ENCODE measurements around the gene KHDRBS2. TPM values are rescaled to one million over a fixed set of nuclear protein-coding genes. Genes with fewer than 3 reads are reported as not detected.

Gene KHDRBS2
- total RNA-seq, 1 donor from 2014 or later: 14.0 TPM

DNA sequence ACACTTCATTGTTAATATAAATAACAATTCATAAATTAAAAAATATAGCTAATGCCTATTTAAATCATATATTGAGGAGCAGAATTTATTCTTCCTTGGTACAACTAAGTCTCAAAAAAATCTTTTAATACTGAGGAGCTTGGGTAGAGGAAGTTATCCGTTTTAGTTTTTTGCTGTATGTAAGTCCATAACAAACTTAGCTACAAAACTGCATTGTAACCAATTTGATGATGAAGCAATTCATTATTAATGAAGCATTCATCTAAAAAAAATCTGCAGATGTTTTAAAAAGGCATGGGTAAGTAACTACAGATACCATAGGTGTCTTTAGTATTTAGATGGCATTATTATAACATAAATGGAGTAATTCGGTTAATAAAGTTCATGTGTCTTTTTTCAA lies 1.3 kb downstream of the KHDRBS2 start:
- no peak overlapping the region for H2AFZ ChIP-seq (replicated peaks)
- TF ChIP-seq EZH2 (IDR thresholded peaks at IDR 0.05): no peak
- no peak for TF ChIP-seq CTCF (IDR thresholded peaks at IDR 0.05)
- TF ChIP-seq EZH2phosphoT487 (IDR thresholded peaks at IDR 0.05): no peak
- peak overlapping the region; percentile 61 for H3K4me3 ChIP-seq
- DNase-seq (ENCODE audit: low spot score): no peak
- no peaks in the 10 kb centered on the region for H3K9me3 Mint-ChIP-seq
- H3K36me3 ChIP-seq: no peaks in the 10 kb centered on the region
- H4K20me1 ChIP-seq (ENCODE audit: low read depth): no peaks in the 10 kb centered on the region
- no peaks in the 10 kb centered on the region for H3K9me3 ChIP-seq (ENCODE audit: low read depth)
- peak overlapping the region; percentile 93 for H3K4me3 Mint-ChIP-seq
- H3K4me2 ChIP-seq: peak overlapping the region; percentile 88
- H3K36me3 Mint-ChIP-seq: no peaks in the 10 kb centered on the region
- no peak overlapping the region for H3K27ac Mint-ChIP-seq
- peak overlapping the region; percentile 16 for H3K9ac ChIP-seq
- peaks cover 18% of the 10 kb centered on the region for H3K4me1 ChIP-seq
- peaks cover 17% of the 10 kb centered on the region for H3K4me1 Mint-ChIP-seq
- H3K27me3 Mint-ChIP-seq (ENCODE audit: insufficient read depth, low read depth): peaks cover 8% of the 10 kb centered on the region
- no peaks in the 10 kb centered on the region for H3F3A ChIP-seq (ENCODE audit: low read depth)
- peaks cover 36% of the 10 kb centered on the region for H3K27me3 ChIP-seq
- no peak overlapping the region for H3K27ac ChIP-seq
- peaks cover 49% of the 10 kb centered on the region for H3K79me2 ChIP-seq (ENCODE audit: low read depth)

DNA sequence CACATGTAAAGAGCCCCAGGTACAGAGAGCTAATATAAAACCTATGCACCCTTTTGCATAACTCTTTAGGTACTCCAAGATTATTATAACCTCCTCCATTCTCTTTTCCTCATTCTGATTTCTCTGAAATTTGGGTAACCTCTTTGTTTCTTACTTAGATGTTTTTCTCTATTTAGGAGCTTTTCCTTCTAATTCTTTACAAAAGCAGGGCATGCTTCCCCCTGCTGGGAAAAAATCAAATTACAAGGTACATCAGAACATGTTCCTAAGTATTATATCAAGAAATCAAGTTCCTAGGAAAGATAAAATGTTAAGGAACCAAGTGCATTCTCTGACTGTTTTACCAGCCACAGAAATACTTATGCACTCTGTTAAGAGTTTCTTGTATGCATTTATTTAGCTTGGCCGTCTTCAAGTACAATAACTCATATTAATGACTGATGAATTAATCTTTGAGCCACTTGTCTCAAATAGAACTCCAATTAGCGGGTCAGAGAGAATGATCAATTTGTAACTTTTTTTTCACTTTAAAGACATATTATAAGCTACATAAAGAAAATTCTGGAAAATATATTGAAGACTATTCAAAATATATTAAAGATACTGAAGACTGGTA lies 2.1 kb downstream of the KHDRBS2 start:
- no peak overlapping the region for H3K27ac ChIP-seq
- Mint-ChIP-seq H3K4me3 (peak overlapping the region; percentile 81), H3K4me1 (peaks cover 17% of the 10 kb centered on the region), H3K9me3 (no peaks in the 10 kb centered on the region), H3K27ac (no peak overlapping the region), H3K36me3 (no peaks in the 10 kb centered on the region), H3K27me3 (ENCODE audit: insufficient read depth, low read depth) (peaks cover 8% of the 10 kb centered on the region)
- H3K4me2 ChIP-seq: peak overlapping the region; percentile 88
- no peaks in the 10 kb centered on the region for H3K36me3 ChIP-seq
- H4K20me1 ChIP-seq (ENCODE audit: low read depth): no peaks in the 10 kb centered on the region
- H3K4me1 ChIP-seq: peaks cover 18% of the 10 kb centered on the region
- H3K9me3 ChIP-seq (ENCODE audit: low read depth): no peaks in the 10 kb centered on the region
- H2AFZ ChIP-seq (replicated peaks): peak overlapping the region; percentile 8
- TF ChIP-seq EZH2phosphoT487 (IDR thresholded peaks at IDR 0.05) (no peak), CTCF (IDR thresholded peaks at IDR 0.05) (peak; percentile 78), EZH2 (IDR thresholded peaks at IDR 0.05) (no peak)
- DNase-seq (ENCODE audit: low spot score): peak; percentile 50
- H3K9ac ChIP-seq: no peak overlapping the region
- peak overlapping the region; percentile 61 for H3K4me3 ChIP-seq
- peaks cover 58% of the 10 kb centered on the region for H3K79me2 ChIP-seq (ENCODE audit: low read depth)
- no peaks in the 10 kb centered on the region for H3F3A ChIP-seq (ENCODE audit: low read depth)
- peaks cover 35% of the 10 kb centered on the region for H3K27me3 ChIP-seq

DNA sequence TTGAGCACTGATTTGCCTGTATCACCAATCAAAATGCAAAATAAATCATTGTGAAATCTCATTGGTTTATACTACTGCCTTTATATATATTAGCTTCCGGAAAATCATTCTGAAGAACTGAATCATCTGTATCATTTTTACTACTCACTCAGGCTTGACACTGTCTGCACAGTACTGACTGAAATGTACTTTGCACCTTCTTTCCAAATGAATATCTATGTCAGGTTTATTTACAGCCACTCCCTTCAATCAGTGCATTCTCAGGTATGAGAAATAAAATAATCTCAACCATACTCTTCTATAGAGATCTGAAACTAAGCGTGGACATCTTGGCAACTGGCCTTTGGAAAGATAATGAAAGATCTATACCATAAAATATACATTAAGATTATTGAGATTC lies 2.7 kb downstream of the KHDRBS2 start:
- Histone ChIP-seq H3K27ac (no peak overlapping the region), H3K4me1 (peaks cover 18% of the 10 kb centered on the region), H3K27me3 (peaks cover 29% of the 10 kb centered on the region), H3K9ac (no peak overlapping the region), H3K36me3 (no peaks in the 10 kb centered on the region), H3K4me2 (peak overlapping the region; percentile 88), H3F3A (ENCODE audit: low read depth) (no peaks in the 10 kb centered on the region), H4K20me1 (ENCODE audit: low read depth) (no peaks in the 10 kb centered on the region), H3K79me2 (ENCODE audit: low read depth) (peaks cover 58% of the 10 kb centered on the region), H3K9me3 (ENCODE audit: low read depth) (no peaks in the 10 kb centered on the region), H2AFZ (replicated peaks) (no peak overlapping the region), H3K4me3 (peak overlapping the region; percentile 61)
- H3K27me3 Mint-ChIP-seq (ENCODE audit: insufficient read depth, low read depth): peaks cover 8% of the 10 kb centered on the region
- H3K27ac Mint-ChIP-seq: no peak overlapping the region
- H3K9me3 Mint-ChIP-seq: no peaks in the 10 kb centered on the region
- peaks cover 17% of the 10 kb centered on the region for H3K4me1 Mint-ChIP-seq
- H3K36me3 Mint-ChIP-seq: no peaks in the 10 kb centered on the region
- TF ChIP-seq EZH2 (IDR thresholded peaks at IDR 0.05) (no peak), EZH2phosphoT487 (IDR thresholded peaks at IDR 0.05) (no peak), CTCF (IDR thresholded peaks at IDR 0.05) (no peak)
- DNase-seq (ENCODE audit: low spot score): no peak
- peak overlapping the region; percentile 81 for H3K4me3 Mint-ChIP-seq

All from neural progenitor cell (in vitro differentiated cells).